Measurements from ENCODE around the gene CYP19A1.

DNA sequence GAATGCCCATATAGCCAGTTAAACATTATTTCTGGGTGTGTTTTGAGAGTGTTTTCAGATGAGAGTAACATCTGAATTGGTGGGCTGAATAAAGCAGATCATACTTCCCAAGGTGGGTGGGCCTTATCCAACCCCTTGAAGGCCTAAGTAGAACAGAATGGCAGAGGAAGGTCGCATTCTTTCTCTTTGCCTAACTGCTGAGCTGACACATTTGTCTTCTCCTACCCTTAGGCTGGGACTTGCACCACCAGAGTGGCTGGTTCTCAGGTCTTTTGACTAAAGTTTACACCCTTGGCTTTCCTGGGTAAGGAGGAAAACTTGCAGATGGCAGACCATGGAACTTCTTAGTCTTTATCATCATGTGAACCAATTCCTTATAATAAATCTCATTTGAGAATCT lies 157.9 kb downstream of the CYP19A1 start:
- TF ChIP-seq, protein P1, sequence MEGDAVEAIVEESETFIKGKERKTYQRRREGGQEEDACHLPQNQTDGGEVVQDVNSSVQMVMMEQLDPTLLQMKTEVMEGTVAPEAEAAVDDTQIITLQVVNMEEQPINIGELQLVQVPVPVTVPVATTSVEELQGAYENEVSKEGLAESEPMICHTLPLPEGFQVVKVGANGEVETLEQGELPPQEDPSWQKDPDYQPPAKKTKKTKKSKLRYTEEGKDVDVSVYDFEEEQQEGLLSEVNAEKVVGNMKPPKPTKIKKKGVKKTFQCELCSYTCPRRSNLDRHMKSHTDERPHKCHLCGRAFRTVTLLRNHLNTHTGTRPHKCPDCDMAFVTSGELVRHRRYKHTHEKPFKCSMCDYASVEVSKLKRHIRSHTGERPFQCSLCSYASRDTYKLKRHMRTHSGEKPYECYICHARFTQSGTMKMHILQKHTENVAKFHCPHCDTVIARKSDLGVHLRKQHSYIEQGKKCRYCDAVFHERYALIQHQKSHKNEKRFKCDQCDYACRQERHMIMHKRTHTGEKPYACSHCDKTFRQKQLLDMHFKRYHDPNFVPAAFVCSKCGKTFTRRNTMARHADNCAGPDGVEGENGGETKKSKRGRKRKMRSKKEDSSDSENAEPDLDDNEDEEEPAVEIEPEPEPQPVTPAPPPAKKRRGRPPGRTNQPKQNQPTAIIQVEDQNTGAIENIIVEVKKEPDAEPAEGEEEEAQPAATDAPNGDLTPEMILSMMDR (tag by site-specific recombination; IDR thresholded peaks at IDR 0.05): no peak
- TF ChIP-seq, protein P2, sequence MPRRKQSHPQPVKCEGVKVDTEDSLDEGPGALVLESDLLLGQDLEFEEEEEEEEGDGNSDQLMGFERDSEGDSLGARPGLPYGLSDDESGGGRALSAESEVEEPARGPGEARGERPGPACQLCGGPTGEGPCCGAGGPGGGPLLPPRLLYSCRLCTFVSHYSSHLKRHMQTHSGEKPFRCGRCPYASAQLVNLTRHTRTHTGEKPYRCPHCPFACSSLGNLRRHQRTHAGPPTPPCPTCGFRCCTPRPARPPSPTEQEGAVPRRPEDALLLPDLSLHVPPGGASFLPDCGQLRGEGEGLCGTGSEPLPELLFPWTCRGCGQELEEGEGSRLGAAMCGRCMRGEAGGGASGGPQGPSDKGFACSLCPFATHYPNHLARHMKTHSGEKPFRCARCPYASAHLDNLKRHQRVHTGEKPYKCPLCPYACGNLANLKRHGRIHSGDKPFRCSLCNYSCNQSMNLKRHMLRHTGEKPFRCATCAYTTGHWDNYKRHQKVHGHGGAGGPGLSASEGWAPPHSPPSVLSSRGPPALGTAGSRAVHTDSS (tag by site-specific recombination; IDR thresholded peaks at IDR 0.05): no peak
